ENCODE results near the gene XYLT1. TPM values are rescaled to one million over a fixed set of nuclear protein-coding genes. Genes with fewer than 3 reads are reported as not detected.

XYLT1 gene
- total and polyA plus RNA-seq, 10 of the 15 experiments (the other 5 are each of a cell fraction or from before 2014, with no cell fraction given), result 0.88 to 14.8 (median 5.8) TPM

DNA sequence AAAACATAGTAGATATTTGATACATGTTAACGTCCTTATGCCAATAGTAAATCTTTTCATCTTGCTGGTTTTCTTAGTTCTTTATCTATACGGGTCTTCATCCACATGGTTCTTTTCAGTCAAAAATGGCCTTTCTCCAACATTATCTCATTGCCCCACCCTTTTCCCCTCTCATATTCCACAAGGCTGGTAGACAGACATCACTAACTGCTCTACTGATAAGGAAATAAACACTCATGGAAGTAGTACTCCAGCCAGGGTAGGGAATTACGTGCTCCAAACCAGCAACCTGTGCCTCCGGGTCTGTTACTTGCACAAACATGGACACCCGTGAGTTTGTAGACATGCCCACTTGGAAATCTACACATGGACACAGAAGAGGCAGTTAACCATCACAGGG, 141.4 kb downstream of the XYLT1 start:
- Histone ChIP-seq H3K4me2 (ENCODE audit: control insufficient read depth, insufficient read depth) (no peak overlapping the region), H3K4me3 (no peak overlapping the region), H3K27ac (ENCODE audit: control insufficient read depth, insufficient read depth) (no peak overlapping the region), H3K36me3 (ENCODE audit: control insufficient read depth in 2 of 2, insufficient read depth in 2 of 2, low read length in 1 of 2) (no peaks in the 10 kb centered on the region; a peak in 1 of 4 replicates), H2AFZ (ENCODE audit: control insufficient read depth, low read depth, low read length) (no peak overlapping the region), H4K20me1 (ENCODE audit: control insufficient read depth, insufficient read depth) (no peaks in the 10 kb centered on the region), H3K27me3 (replicated peaks in 1 of 2; ENCODE audit: control insufficient read depth in 2 of 2, insufficient read depth in 2 of 2, low read length in 1 of 2) (no peaks in the 10 kb centered on the region), H3K4me1 (ENCODE audit: control insufficient read depth, insufficient read depth, low read length) (no peaks in the 10 kb centered on the region), H3K9ac (ENCODE audit: control insufficient read depth, insufficient read depth, low read length) (no peak overlapping the region), H3K79me2 (ENCODE audit: control insufficient read depth, insufficient read depth, low read length) (no peaks in the 10 kb centered on the region), H3K9me3 (replicated peaks; ENCODE audit: control insufficient read depth, insufficient read depth, low read length) (no peaks in the 10 kb centered on the region)
- ChIA-PET CTCF (interaction anchor here (0.6 kb wide), 1 partner anchor 25 kb away, joined by 3 read pairs; no protein-coding TSS in a partner anchor), POLR2A (no interaction called here), RAD21 (ENCODE audit: unreplicated experiment) (no interaction called here), SMC1A (ENCODE audit: uncharacterized antibody, unreplicated experiment) (interaction anchor here (1.3 to 1.4 kb wide), 2 partner anchors 16 to 17 kb away, joined by 3 to 4 read pairs; no protein-coding TSS in a partner anchor)
- TF ChIP-seq SMC3 (IDR thresholded peaks at IDR 0.05; ENCODE audit: borderline replicate concordance, low read length), result no peak
- TF ChIP-seq, protein P1, sequence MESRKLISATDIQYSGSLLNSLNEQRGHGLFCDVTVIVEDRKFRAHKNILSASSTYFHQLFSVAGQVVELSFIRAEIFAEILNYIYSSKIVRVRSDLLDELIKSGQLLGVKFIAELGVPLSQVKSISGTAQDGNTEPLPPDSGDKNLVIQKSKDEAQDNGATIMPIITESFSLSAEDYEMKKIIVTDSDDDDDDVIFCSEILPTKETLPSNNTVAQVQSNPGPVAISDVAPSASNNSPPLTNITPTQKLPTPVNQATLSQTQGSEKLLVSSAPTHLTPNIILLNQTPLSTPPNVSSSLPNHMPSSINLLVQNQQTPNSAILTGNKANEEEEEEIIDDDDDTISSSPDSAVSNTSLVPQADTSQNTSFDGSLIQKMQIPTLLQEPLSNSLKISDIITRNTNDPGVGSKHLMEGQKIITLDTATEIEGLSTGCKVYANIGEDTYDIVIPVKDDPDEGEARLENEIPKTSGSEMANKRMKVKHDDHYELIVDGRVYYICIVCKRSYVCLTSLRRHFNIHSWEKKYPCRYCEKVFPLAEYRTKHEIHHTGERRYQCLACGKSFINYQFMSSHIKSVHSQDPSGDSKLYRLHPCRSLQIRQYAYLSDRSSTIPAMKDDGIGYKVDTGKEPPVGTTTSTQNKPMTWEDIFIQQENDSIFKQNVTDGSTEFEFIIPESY (IDR thresholded peaks at IDR 0.05), result no peak
- TF ChIP-seq STAT3 (IDR thresholded peaks at IDR 0.05; ENCODE audit: low read depth, low read length), result no peak
- TF ChIP-seq ZNF274 (IDR thresholded peaks at IDR 0.05; ENCODE audit: insufficient read depth, insufficient read length), result no peak
- TF ChIP-seq RAD51 (IDR thresholded peaks at IDR 0.05), result no peak
- TF ChIP-seq RELA (IDR thresholded peaks at IDR 0.05; ENCODE audit: borderline replicate concordance, partially characterized antibody), result no peak
- no peak for FAIRE-seq
- no peak for DNase-seq (ENCODE audit: low read depth, low spot score)
- intact Hi-C loops (cut with micrococcal nuclease; ENCODE audit: unreplicated experiment), result no loop called here
- BruUV-seq (replicated peaks), result no TSS peak
- in situ Hi-C loops (cut with MboI), result no loop called here
- ATAC-seq, result no peak
- WGBS (ENCODE audit: insufficient coverage, insufficient replicate concordance, low lambda C conversion rate, missing lambda C conversion rate), result 57% methylated on average over 5 of the region's 5 CpGs

All from GM12878 (cell line).